HG03095 (cell line): ENCODE results near the gene PSAP.

Experiments
- ATAC-seq: cut with Tn5 transposase; IDR thresholded peaks from one replicate; pipeline ENCODE4 v1.9.1; 2021; ENCODE audit warnings: moderate library complexity; ENCODE audit not compliant: unreplicated experiment

The PSAP gene

DNA sequence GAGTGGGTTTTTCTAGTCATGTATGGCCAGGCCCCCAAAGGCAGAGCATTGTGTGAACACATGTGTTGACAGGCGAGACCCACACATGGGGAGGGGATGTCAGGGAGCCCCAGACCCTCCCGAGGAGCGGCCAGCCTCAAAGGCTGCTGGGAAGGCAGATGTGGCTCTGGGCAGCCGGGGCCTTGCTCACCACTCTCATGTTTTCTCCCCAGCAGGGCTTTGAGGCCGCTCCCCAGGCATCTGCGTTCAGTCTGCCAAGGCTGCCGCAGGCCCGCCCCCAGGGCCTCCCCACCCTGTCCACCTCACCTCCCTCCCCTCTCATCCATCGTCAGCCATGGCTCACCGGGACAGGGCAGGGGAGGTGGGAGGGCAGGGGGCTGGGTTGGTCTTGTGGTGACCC is 61.2 kb downstream of the PSAP start:
- ATAC-seq, result no peak

GRCh38 chr10:71788954-71789353 is 62.1 kb downstream of the PSAP start:
- no peak for ATAC-seq

DNA sequence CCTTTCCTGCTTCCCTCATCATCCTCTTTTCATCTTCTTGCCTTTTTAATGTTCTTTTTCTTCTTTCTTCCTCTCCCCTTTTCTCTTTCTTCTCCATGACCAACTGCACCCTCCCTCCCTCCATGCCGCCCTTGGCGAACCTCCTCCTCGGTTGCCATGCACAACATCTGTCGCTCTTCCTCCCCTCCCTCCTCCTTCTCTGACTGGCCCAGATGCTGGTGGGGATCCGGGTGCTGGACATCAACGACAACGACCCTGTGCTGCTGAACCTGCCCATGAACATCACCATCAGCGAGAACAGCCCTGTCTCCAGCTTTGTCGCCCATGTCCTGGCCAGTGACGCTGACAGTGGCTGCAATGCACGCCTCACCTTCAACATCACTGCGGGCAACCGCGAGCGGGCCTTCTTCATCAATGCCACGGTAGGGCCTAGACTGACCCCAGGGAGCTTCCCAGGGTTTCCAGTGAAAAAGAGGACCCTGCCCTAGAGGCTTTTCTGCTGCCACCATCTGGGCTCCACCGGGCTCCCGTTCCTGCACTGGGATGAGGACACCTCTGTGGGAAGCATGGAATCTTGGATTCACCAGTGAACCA is 66.3 kb downstream of the PSAP start:
- no peak for ATAC-seq

GRCh38 chr10:71783917-71784678 is 67.0 kb downstream of the PSAP start:
- ATAC-seq, result no peak

DNA sequence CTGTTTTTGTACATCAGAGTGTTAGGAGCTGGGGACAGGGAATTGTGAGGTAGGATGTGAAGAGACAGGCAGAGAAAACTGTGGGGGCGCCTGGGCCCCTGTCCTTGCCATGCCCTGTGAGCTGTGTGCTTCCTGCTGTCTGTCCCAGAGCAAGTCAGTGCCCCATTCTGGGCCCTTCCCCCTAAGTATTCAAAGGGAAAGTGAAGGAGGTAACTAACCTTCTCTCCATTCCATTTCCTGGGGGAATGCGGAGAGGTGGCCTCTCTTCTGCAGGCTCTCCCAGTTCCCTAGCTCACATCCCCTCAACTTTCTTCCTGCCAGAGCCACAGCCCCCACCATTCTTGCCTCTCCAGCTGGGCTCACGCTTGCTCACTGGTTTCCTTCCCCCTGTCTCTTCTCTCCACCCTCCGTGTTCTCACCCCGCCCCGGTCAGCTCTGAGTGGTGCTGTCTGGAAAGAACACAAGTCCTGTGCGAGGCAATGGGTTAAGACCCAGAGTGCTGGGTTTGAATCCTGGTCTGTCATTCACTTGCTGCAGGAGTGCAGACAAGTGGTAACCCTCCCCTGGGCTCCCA is 68.0 kb downstream of the PSAP start:
- ATAC-seq, result no peak

- no peak for ATAC-seq
Measured at GRCh38 chr10:71782221-71782916, 68.7 kb downstream of the PSAP start.

GRCh38 chr10:71780719-71781118 is 70.3 kb downstream of the PSAP start:
- no peak for ATAC-seq

- ATAC-seq, result no peak
Measured at GRCh38 chr10:71780156-71780555, 70.9 kb downstream of the PSAP start.

DNA sequence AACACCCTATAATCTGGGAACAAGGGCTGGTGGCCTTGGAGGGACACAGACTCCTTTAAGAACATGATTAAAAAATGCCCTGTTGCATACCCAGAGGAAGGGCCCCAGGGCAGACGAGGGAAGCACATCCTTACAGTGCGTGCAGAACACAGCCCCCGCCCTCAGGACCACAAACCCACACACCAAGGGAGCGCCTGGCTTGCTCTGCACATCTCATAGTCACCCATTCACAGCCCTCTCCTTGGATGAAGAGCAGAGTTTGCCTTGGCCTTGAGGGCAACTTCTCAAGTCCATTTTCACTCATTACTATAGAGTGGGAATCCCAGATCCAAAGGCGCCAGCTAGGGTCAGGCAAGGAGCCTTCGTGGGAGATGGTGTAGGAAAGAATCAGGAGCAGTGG is 71.4 kb downstream of the PSAP start:
- ATAC-seq, result no peak

- ATAC-seq, result no peak
Measured at GRCh38 chr10:71778071-71778825, 72.8 kb downstream of the PSAP start.

DNA sequence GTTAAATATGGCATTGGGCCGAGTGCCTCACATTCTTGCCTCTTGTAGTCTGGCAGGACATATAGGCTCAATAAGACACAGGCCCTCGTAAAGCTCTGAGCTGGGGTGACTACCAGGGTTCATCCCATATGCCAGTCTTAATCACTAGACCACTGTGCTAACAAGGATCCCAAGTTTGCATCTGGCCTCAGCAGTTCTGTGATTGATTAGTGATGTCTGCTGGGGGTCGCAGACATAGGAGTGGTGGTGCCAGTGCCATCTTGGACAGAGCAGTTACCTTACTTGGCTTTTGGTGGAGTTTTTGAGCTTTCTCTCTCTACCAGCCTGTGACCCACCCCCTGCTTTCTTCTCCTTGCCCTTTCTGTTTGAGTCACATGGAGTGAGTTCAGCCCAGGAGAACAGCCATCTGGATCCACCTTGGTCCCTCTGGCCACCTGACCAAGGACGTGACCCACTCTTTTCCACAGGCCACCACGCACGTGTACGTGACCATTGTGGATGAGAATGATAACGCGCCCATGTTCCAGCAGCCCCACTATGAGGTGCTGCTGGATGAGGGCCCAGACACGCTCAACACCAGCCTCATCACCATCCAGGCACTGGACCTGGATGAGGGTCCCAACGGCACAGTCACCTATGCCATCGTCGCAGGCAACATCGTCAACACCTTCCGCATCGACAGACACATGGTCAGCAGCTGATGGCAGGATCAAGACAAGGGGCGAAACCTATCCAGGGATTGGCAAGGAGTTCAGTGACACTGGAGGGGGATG is 73.7 kb downstream of the PSAP start:
- ATAC-seq, result no peak

GRCh38 chr10:71776481-71776925 is 74.5 kb downstream of the PSAP start:
- no peak for ATAC-seq

GRCh38 chr10:71774916-71775702 is 75.9 kb downstream of the PSAP start:
- ATAC-seq, result no peak

GRCh38 chr10:71773221-71773971 is 77.7 kb downstream of the PSAP start, which contains the start of gene VSIR:
Gene VSIR, minus strand, starts transcription at chr10:71773520. Its CDS starts 81 bp downstream, at chr10:71773439.
- ATAC-seq, result peak; percentile 51

GRCh38 chr10:71772832-71773220 is 78.2 kb downstream of the PSAP start:
- no peak for ATAC-seq

- no peak for ATAC-seq
Measured at GRCh38 chr10:71771821-71772617, 79.0 kb downstream of the PSAP start.

GRCh38 chr10:71771204-71771603 is 79.8 kb downstream of the PSAP start:
- ATAC-seq, result no peak

DNA sequence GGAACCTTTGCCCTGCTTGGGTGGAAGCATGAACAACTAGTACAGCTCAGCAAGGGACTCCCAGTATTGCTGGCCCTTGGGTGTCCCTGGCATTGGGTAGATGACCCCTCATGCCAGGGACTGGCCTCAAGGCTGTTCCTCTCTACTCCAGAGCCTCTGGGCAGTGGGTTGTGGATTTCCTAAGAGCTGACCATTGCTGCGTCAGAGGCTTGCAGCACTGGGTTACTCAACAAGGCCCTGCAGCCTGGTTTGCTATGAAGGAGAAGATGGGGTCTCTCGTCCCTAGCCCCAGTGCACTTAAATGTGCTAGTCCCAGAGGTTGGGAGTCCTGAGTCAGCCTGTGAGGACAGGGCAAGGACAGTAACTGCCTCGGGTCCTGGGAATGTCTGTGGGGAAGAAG is 80.3 kb downstream of the PSAP start:
- ATAC-seq, result no peak
